Erythroblast (primary cell): ENCODE measurements around the gene SPINT4.

ENCODE experiments used
- GATA1 ChIP-seq: IDR thresholded peaks from 2 replicates; pipeline ENCODE4 v1.6.1; 2011; ENCODE audit warnings: low read depth, mild to moderate bottlenecking, control low read depth, low read length, moderate library complexity
- POLR2A ChIP-seq: IDR thresholded peaks from 2 replicates; pipeline ENCODE4 v1.6.1; 2011; ENCODE audit warnings: mild to moderate bottlenecking, low read length

GRCh38 chr20:45758096-45758495 is 35.9 kb downstream of the SPINT4 start:
- TF ChIP-seq POLR2A (no peak), GATA1 (no peak)
